Hindlimb muscle (tissue), 1 donor: Measurements from ENCODE around the gene PLEKHG5. TPM values are rescaled to one million over a fixed set of nuclear protein-coding genes. Genes with fewer than 3 reads are reported as not detected.
A peak's percentile ranks its signal among the peaks of the same experiment; 100 is the strongest.

Experiments used
- DNase-seq: peaks from one replicate; pipeline ENCODE4 v3.0.0-alpha.2; 2013
- polyA plus RNA-seq: library from polyadenylated mRNA; unstranded; fragments of 120-200 nt; gene quantifications from one replicate; pipeline ENCODE4 v1.2.1, GENCODE V29; 2013; ENCODE audit not compliant: insufficient read length

Gene PLEKHG5
- polyA plus RNA-seq: 14.4 TPM

- no peak for DNase-seq
Measured at GRCh38 chr1:6491480-6491962, at the start of gene PLEKHG5. Gene PLEKHG5, minus strand, starts transcription at chr1:6491667. Its CDS starts 14,096 bp downstream, at chr1:6477571.

- no peak for DNase-seq
Measured at GRCh38 chr1:6538956-6539355, 47.5 kb upstream of the PLEKHG5 start.

GRCh38 chr1:6536291-6536690 is 44.8 kb upstream of the PLEKHG5 start:
- DNase-seq: no peak

- no peak for DNase-seq
Measured at GRCh38 chr1:6535214-6535613, 43.7 kb upstream of the PLEKHG5 start.

GRCh38 chr1:6534248-6534822 is 42.9 kb upstream of the PLEKHG5 start:
- DNase-seq: no peak

- no peak for DNase-seq
Measured at GRCh38 chr1:6531996-6532395, 40.5 kb upstream of the PLEKHG5 start.

- no peak for DNase-seq
Measured at GRCh38 chr1:6530504-6531160, 39.2 kb upstream of the PLEKHG5 start.

- DNase-seq: no peak
Measured at GRCh38 chr1:6528492-6528891, 37.0 kb upstream of the PLEKHG5 start.

- DNase-seq: no peak
Measured at GRCh38 chr1:6526316-6526715, 34.8 kb upstream of the PLEKHG5 start.

GRCh38 chr1:6523566-6523965 is 32.1 kb upstream of the PLEKHG5 start:
- no peak for DNase-seq

- DNase-seq: no peak
Measured at GRCh38 chr1:6521536-6521935, 30.1 kb upstream of the PLEKHG5 start.

GRCh38 chr1:6519935-6520671 is 28.6 kb upstream of the PLEKHG5 start:
- peak; percentile 65 for DNase-seq

GRCh38 chr1:6519491-6519934 is 28.0 kb upstream of the PLEKHG5 start:
- peak; percentile 53 for DNase-seq

GRCh38 chr1:6517435-6517851 is 26.0 kb upstream of the PLEKHG5 start:
- no peak for DNase-seq

GRCh38 chr1:6515771-6516170 is 24.3 kb upstream of the PLEKHG5 start:
- no peak for DNase-seq

GRCh38 chr1:6513320-6513801 is 21.9 kb upstream of the PLEKHG5 start:
- DNase-seq: no peak

GRCh38 chr1:6512908-6513280 is 21.4 kb upstream of the PLEKHG5 start:
- DNase-seq: no peak

- no peak for DNase-seq
Measured at GRCh38 chr1:6512245-6512907, 20.9 kb upstream of the PLEKHG5 start.

GRCh38 chr1:6511561-6512244 is 20.2 kb upstream of the PLEKHG5 start:
- DNase-seq: no peak

GRCh38 chr1:6511056-6511455 is 19.6 kb upstream of the PLEKHG5 start:
- no peak for DNase-seq

- no peak for DNase-seq
Measured at GRCh38 chr1:6510493-6510892, 19.0 kb upstream of the PLEKHG5 start.

- no peak for DNase-seq
Measured at GRCh38 chr1:6509919-6510291, 18.4 kb upstream of the PLEKHG5 start.
